Cardiac muscle cell (in vitro differentiated cells and primary cell): ENCODE measurements around the gene GATA3. TPM values are rescaled to one million over a fixed set of nuclear protein-coding genes. Genes with fewer than 3 reads are reported as not detected.
A peak's percentile ranks its signal among the peaks of the same experiment; 100 is the strongest.

ENCODE experiments used
- DNase-seq, 2 donors: peaks; one replicate each; pipeline versions ENCODE4 v3.0.0 to v3.0.0-alpha.2; 2010 to 2017; ENCODE audit warnings: low read depth in 1 of 2, low spot score in 1 of 2
- H3K27ac ChIP-seq: fragments of 200-600 bp; sonication (generic); 2 replicates; pipeline ENCODE4 v1.5.1; 2016
- H3K27me3 ChIP-seq: fragments of 200-600 bp; sonication (generic); 2 replicates; pipeline ENCODE4 v1.6.0; 2016; ENCODE audit warnings: control low read depth
- H3K36me3 ChIP-seq: fragments of 200-600 bp; sonication (generic); 2 replicates; pipeline ENCODE4 v1.5.1; 2016; ENCODE audit warnings: control low read depth
- H3K4me1 ChIP-seq: fragments of 200-600 bp; sonication (generic); 2 replicates; pipeline ENCODE4 v1.8.1; 2017; ENCODE audit warnings: low read depth, mild to moderate bottlenecking, mixed run types
- H3K4me3 ChIP-seq: fragments of 200-600 bp; sonication (generic); 2 replicates; pipeline ENCODE4 v1.5.1; 2016; ENCODE audit warnings: mild to moderate bottlenecking
- H3K9me3 ChIP-seq: fragments of 200-600 bp; sonication (generic); 2 replicates; pipeline ENCODE4 v1.5.1; 2017; ENCODE audit warnings: low read depth, mild to moderate bottlenecking, control low read depth
- polyA plus RNA-seq: library from polyadenylated mRNA; unstranded; fragments of >200 nt; fragmentation: Nextera tagmentation; extraction: Ambion mirVana; gene quantifications from 2 replicates; pipeline ENCODE4 v1.2.1, GENCODE V29; 2016
- total RNA-seq: library from RNA; depleted of rRNA; stranded (reverse); fragments of >200 nt; gene quantifications from 2 replicates; pipeline ENCODE4 v1.2.3, GENCODE V29; 2016
- TF ChIP-seq, protein P1 (sequence below): IDR thresholded peaks from 2 replicates; pipeline ENCODE4 v1.5.1; 2012; ENCODE audit warnings: low read depth, mild to moderate bottlenecking, low read length

GATA3 gene
- total and polyA plus RNA-seq, 2 experiments from 2014 or later = 3.4 to 4.4 TPM

GRCh38 chr10:8059191-8059936, 4.9 kb downstream of the GATA3 start:
- TF ChIP-seq, protein P1, sequence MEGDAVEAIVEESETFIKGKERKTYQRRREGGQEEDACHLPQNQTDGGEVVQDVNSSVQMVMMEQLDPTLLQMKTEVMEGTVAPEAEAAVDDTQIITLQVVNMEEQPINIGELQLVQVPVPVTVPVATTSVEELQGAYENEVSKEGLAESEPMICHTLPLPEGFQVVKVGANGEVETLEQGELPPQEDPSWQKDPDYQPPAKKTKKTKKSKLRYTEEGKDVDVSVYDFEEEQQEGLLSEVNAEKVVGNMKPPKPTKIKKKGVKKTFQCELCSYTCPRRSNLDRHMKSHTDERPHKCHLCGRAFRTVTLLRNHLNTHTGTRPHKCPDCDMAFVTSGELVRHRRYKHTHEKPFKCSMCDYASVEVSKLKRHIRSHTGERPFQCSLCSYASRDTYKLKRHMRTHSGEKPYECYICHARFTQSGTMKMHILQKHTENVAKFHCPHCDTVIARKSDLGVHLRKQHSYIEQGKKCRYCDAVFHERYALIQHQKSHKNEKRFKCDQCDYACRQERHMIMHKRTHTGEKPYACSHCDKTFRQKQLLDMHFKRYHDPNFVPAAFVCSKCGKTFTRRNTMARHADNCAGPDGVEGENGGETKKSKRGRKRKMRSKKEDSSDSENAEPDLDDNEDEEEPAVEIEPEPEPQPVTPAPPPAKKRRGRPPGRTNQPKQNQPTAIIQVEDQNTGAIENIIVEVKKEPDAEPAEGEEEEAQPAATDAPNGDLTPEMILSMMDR = no peak
- Histone ChIP-seq H3K27ac (no peak overlapping the region), H3K27me3 (peaks cover 58% of the 10 kb centered on the region), H3K4me1 (peaks cover 34% of the 10 kb centered on the region), H3K4me3 (no peak overlapping the region), H3K36me3 (no peaks in the 10 kb centered on the region), H3K9me3 (no peaks in the 10 kb centered on the region)
- DNase-seq = no peak

DNA sequence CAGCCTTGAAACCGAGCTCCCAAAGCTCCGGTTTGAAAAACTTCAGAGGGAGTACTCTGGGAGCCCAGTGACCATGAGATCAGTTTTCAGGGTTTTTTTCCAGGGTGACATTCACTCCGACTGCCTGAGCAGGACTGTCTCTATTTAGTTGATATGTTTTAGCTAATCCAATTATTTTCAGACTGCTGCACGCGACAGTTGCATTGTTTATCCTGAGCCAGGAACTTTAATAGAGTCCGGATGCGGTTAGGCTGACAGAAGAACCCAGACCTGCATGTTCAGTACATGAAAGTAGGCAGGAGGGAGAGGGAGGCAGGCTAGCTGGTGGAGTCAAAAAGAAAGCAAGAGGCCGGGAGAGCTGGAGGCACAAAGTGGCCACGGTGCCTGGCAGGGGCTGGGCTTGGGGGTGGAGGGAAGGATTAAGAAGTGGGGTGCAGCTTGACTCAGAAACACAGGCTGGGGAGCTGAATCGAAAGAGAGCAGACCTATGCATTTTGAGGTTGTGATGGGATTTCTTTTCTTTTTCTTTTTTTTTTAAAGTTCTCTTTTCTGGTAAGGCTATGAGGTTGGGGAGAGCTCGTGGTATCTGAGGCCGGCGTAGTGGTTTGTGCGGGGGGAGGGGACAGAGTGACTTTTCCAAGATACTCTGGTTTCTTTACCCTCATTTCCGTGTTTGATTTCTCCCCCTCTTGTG, 5.7 kb downstream of the GATA3 start:
- Histone ChIP-seq H3K27ac (no peak overlapping the region), H3K4me3 (no peak overlapping the region), H3K4me1 (peaks cover 34% of the 10 kb centered on the region), H3K9me3 (no peaks in the 10 kb centered on the region), H3K27me3 (peaks cover 53% of the 10 kb centered on the region), H3K36me3 (no peaks in the 10 kb centered on the region)
- TF ChIP-seq, protein P1 = no peak
- no peak for DNase-seq

- Histone ChIP-seq H3K36me3 (no peaks in the 10 kb centered on the region), H3K27ac (no peak overlapping the region), H3K4me3 (no peak overlapping the region), H3K27me3 (peaks cover 48% of the 10 kb centered on the region), H3K9me3 (no peaks in the 10 kb centered on the region), H3K4me1 (peaks cover 34% of the 10 kb centered on the region)
- TF ChIP-seq, protein P1 = no peak
- no peak for DNase-seq
Observed at GRCh38 chr10:8060704-8061121, 6.2 kb downstream of the GATA3 start.

GRCh38 chr10:8061274-8062211, 7.1 kb downstream of the GATA3 start:
- peaks cover 41% of the 10 kb centered on the region for H3K27me3 ChIP-seq
- H3K36me3 ChIP-seq = no peaks in the 10 kb centered on the region
- peak in 1 of 2 donors; percentile 78 for DNase-seq

More at GRCh38 chr10:8061274-8062211, 7.1 kb downstream of the GATA3 start:
- Histone ChIP-seq H3K4me1 (peaks cover 32% of the 10 kb centered on the region), H3K4me3 (no peak overlapping the region), H3K27ac (no peak overlapping the region), H3K9me3 (no peaks in the 10 kb centered on the region)
- TF ChIP-seq, protein P1 = no peak
